Mesendoderm (in vitro differentiated cells): ENCODE results near the gene ZNF780A.
"Not testable (repeated sequence)": the region's sequence is repeated elsewhere in the genome, so short reads cannot be mapped to it uniquely, and the experiment has no call there.

ENCODE experiments used
- DNase-seq: peaks from one replicate; pipeline ENCODE4 v3.0.0; 2013
- H2AK5ac ChIP-seq: 2 replicates; pipeline ENCODE4 v1.6.1; 2013; ENCODE audit warnings: low read length, inconsistent platforms
- H2BK120ac ChIP-seq: 2 replicates; pipeline ENCODE4 v1.6.1; 2013; ENCODE audit warnings: low read depth, mild to moderate bottlenecking, low read length, moderate library complexity, mixed read lengths
- H2BK15ac ChIP-seq: replicated peaks from 2 replicates; pipeline ENCODE4 v1.6.1; 2013; ENCODE audit warnings: low read depth, mild to moderate bottlenecking, moderate library complexity
- H2BK5ac ChIP-seq: 2 replicates; pipeline ENCODE4 v1.6.1; 2013; ENCODE audit warnings: low read length, inconsistent platforms
- H3K18ac ChIP-seq: 2 replicates; pipeline ENCODE4 v1.6.1; 2013; ENCODE audit warnings: mild to moderate bottlenecking, low read length, mixed read lengths
- H3K23ac ChIP-seq: one replicate; pipeline ENCODE4 v1.6.1; 2013; ENCODE audit warnings: low read length
- H3K27ac ChIP-seq: 2 replicates; pipeline ENCODE4 v1.5.1; 2013; ENCODE audit warnings: low read depth, mild to moderate bottlenecking, inconsistent platforms, low read length, moderate library complexity
- H3K27me3 ChIP-seq: 2 replicates; pipeline ENCODE4 v1.6.1; 2013; ENCODE audit warnings: low read length, control low read depth, mild to moderate bottlenecking, inconsistent platforms; ENCODE audit not compliant: insufficient read depth, poor library complexity
- H3K36me3 ChIP-seq: 2 replicates; pipeline ENCODE4 v1.6.1; 2013; ENCODE audit warnings: low read length, inconsistent platforms; ENCODE audit not compliant: control insufficient read depth, insufficient read depth
- H3K4ac ChIP-seq: one replicate; pipeline ENCODE4 v1.6.1; 2013; ENCODE audit warnings: low read depth, mild to moderate bottlenecking, low read length, moderate library complexity
- H3K4me1 ChIP-seq: 2 replicates; pipeline ENCODE4 v1.6.1; 2013; ENCODE audit warnings: low read depth, low read length, inconsistent platforms; ENCODE audit not compliant: control insufficient read depth
- H3K4me2 ChIP-seq: 2 replicates; pipeline ENCODE4 v1.6.1; 2013; ENCODE audit warnings: low read length
- H3K4me3 ChIP-seq: 2 replicates; pipeline ENCODE4 v1.5.1; 2013; ENCODE audit warnings: mild to moderate bottlenecking, low read length
- H3K56ac ChIP-seq: one replicate; pipeline ENCODE4 v1.6.1; 2013; ENCODE audit warnings: low read length
- H3K79me1 ChIP-seq: 2 replicates; pipeline ENCODE4 v1.6.1; 2013; ENCODE audit warnings: low read length, inconsistent platforms
- H3K79me2 ChIP-seq: 2 replicates; pipeline ENCODE4 v1.6.1; 2013; ENCODE audit warnings: mild to moderate bottlenecking, low read length; ENCODE audit not compliant: control insufficient read depth, insufficient read depth
- H3K9ac ChIP-seq: 2 replicates; pipeline ENCODE4 v1.6.1; 2013; ENCODE audit warnings: low read length, inconsistent platforms
- H4K5ac ChIP-seq: one replicate; pipeline ENCODE4 v1.6.1; 2013; ENCODE audit warnings: low read length
- H4K8ac ChIP-seq: one replicate; pipeline ENCODE4 v1.6.1; 2013; ENCODE audit warnings: low read depth, mild to moderate bottlenecking, control low read depth, low read length, moderate library complexity
- WGBS: extraction: QIAGEN DNeasy Blood & Tissue Kit; methylation state at CpG from one replicate; pipeline ENCODE4 v1.1.7; 2013; ENCODE audit warnings: low lambda C conversion rate, missing lambda C conversion rate; ENCODE audit not compliant: insufficient coverage; ENCODE audit errors: extremely low coverage; 5-methylcytosine and 5-hydroxymethylcytosine counted together

ZNF780A gene

DNA sequence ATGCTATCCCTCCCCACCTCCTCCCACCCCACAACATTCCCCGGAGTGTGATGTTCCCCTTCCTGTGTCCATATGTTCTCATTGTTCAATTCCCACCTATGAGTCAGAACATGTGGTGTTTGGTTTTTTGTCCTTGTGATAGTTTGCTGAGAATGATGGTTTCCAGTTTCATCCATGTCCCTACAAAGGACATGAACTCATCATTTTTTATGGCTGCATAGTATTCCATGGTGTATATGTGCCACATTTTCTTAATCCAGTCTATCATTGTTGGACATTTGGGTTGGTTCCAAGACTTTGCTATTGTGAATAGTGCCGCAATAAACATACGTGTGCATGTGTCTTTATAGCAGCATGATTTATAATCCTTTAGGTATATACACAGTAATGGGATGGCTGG is 52.7 kb downstream of the ZNF780A start:
- H3K79me1 ChIP-seq, H3K9ac ChIP-seq, H2BK120ac ChIP-seq, H3K4ac ChIP-seq, H3K27me3 ChIP-seq, H3K4me3 ChIP-seq, H2BK15ac ChIP-seq, H2BK5ac ChIP-seq, H2AK5ac ChIP-seq, H3K18ac ChIP-seq, H3K23ac ChIP-seq, H3K36me3 ChIP-seq, H3K4me1 ChIP-seq, H4K8ac ChIP-seq, DNase-seq, H4K5ac ChIP-seq, H3K4me2 ChIP-seq, H3K27ac ChIP-seq, H3K79me2 ChIP-seq, H3K56ac ChIP-seq: not testable (repeated sequence)
- no CpG with 5 or more reads among the region's 3 CpGs for WGBS

DNA sequence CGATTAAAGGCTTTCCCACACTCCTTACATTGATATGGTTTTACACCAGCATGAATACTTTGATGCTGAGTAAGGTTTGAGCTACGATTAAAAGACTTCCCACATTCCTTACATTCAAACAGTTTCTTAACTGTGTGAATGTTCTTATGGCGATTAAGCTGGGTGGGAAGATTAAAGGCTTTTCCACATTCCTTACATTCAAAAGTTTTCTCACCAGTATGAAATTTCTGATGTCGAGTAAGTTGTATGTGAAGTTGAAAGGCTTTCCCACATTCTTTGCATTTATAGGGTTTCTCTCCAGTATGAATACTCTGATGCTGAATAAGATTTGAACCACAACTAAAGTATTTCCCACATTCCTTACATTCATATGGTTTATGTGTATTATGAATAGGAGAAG is 54.7 kb downstream of the ZNF780A start:
- Histone ChIP-seq H3K4me1 (no peaks in the 10 kb centered on the region), H3K79me2 (no peaks in the 10 kb centered on the region), H2BK5ac (no peak overlapping the region), H3K4me3 (no peak overlapping the region), H2BK15ac (no peak overlapping the region), H3K4me2 (no peak overlapping the region), H2AK5ac (no peak overlapping the region), H3K23ac (no peak overlapping the region), H3K56ac (no peak overlapping the region), H4K5ac (no peak overlapping the region), H3K9ac (no peak overlapping the region), H3K18ac (no peak overlapping the region), H4K8ac (no peak overlapping the region), H2BK120ac (no peak overlapping the region), H3K27ac (no peak overlapping the region), H3K36me3 (no peaks in the 10 kb centered on the region), H3K27me3 (no peaks in the 10 kb centered on the region), H3K4ac (no peak overlapping the region), H3K79me1 (no peaks in the 10 kb centered on the region)
- no CpG with 5 or more reads among the region's 4 CpGs for WGBS
- DNase-seq = peak; percentile 26

GRCh38 chr19:40033989-40034560 is 56.7 kb downstream of the ZNF780A start:
- Histone ChIP-seq H3K56ac (no peak overlapping the region), H3K4ac (no peak overlapping the region), H3K27me3 (no peaks in the 10 kb centered on the region), H3K27ac (no peak overlapping the region), H3K79me1 (no peaks in the 10 kb centered on the region), H2BK120ac (no peak overlapping the region), H3K9ac (no peak overlapping the region), H3K23ac (no peak overlapping the region), H3K4me3 (no peak overlapping the region), H2BK5ac (no peak overlapping the region), H3K79me2 (no peaks in the 10 kb centered on the region), H2BK15ac (no peak overlapping the region), H3K36me3 (no peaks in the 10 kb centered on the region), H4K5ac (no peak overlapping the region), H3K18ac (no peak overlapping the region), H3K4me2 (no peak overlapping the region), H2AK5ac (no peak overlapping the region), H4K8ac (no peak overlapping the region), H3K4me1 (no peaks in the 10 kb centered on the region)
- WGBS = no CpG with 5 or more reads among the region's 2 CpGs
- no peak for DNase-seq

- H4K5ac ChIP-seq = no peak overlapping the region
- H3K23ac ChIP-seq = no peak overlapping the region
- H3K18ac ChIP-seq = no peak overlapping the region
- no peak overlapping the region for H2BK15ac ChIP-seq
- H2BK5ac ChIP-seq = no peak overlapping the region
- H2AK5ac ChIP-seq = no peak overlapping the region
- no peaks in the 10 kb centered on the region for H3K27me3 ChIP-seq
- H3K4ac ChIP-seq = no peak overlapping the region
- no peak overlapping the region for H4K8ac ChIP-seq
- H3K79me1 ChIP-seq = no peaks in the 10 kb centered on the region
- no peak for DNase-seq
- no peaks in the 10 kb centered on the region for H3K36me3 ChIP-seq
- H3K79me2 ChIP-seq = no peaks in the 10 kb centered on the region
- H3K4me1 ChIP-seq = no peaks in the 10 kb centered on the region
- H3K9ac ChIP-seq = no peak overlapping the region
- no peak overlapping the region for H3K27ac ChIP-seq
- H2BK120ac ChIP-seq = no peak overlapping the region
- no peak overlapping the region for H3K4me2 ChIP-seq
- no peak overlapping the region for H3K56ac ChIP-seq
- WGBS = no CpG with 5 or more reads among the region's 5 CpGs
- H3K4me3 ChIP-seq = no peak overlapping the region
Measured at GRCh38 chr19:40026597-40026970, 64.2 kb downstream of the ZNF780A start.

- Histone ChIP-seq H2BK15ac (no peak overlapping the region), H3K27me3 (no peaks in the 10 kb centered on the region), H3K23ac (no peak overlapping the region), H2AK5ac (no peak overlapping the region), H3K4me2 (no peak overlapping the region), H4K8ac (no peak overlapping the region), H3K4me3 (no peak overlapping the region), H4K5ac (no peak overlapping the region), H2BK120ac (no peak overlapping the region), H3K9ac (no peak overlapping the region), H3K27ac (no peak overlapping the region), H3K36me3 (no peaks in the 10 kb centered on the region), H3K18ac (no peak overlapping the region), H2BK5ac (no peak overlapping the region), H3K79me2 (no peaks in the 10 kb centered on the region), H3K79me1 (no peaks in the 10 kb centered on the region), H3K56ac (no peak overlapping the region), H3K4me1 (no peaks in the 10 kb centered on the region), H3K4ac (no peak overlapping the region)
- WGBS = no CpG with 5 or more reads among the region's 4 CpGs
- DNase-seq = no peak
Measured at GRCh38 chr19:40025938-40026596, 64.7 kb downstream of the ZNF780A start.

DNA sequence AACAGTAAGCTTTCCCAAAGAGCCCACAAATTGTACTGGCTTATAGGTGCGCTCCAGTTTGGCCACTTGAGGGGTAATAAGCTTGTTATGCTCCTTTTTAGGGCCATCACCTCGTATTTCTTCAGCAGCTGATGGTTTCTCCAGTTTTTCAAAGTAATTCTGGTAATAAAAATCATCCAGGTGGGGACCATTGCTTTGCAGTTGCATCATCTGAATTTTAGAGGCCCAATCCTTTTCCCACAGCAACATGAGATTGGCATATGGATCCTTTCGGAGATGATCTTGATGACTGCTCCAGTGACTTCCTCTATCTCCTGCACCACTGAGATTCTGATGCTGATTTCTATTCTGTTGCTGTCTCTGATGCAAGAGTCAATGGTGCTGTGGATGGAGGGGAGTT is 66.8 kb downstream of the ZNF780A start:
- Histone ChIP-seq H3K79me1 (no peaks in the 10 kb centered on the region), H3K18ac (no peak overlapping the region), H3K27ac (no peak overlapping the region), H2BK5ac (no peak overlapping the region), H3K4ac (no peak overlapping the region), H3K4me1 (no peaks in the 10 kb centered on the region), H2BK120ac (no peak overlapping the region), H3K56ac (no peak overlapping the region), H3K4me3 (no peak overlapping the region), H4K5ac (no peak overlapping the region), H3K79me2 (no peaks in the 10 kb centered on the region), H2AK5ac (no peak overlapping the region), H3K36me3 (no peaks in the 10 kb centered on the region), H3K4me2 (no peak overlapping the region), H3K9ac (no peak overlapping the region), H2BK15ac (no peak overlapping the region), H4K8ac (no peak overlapping the region), H3K23ac (no peak overlapping the region), H3K27me3 (no peaks in the 10 kb centered on the region)
- no CpG with 5 or more reads among the region's 3 CpGs for WGBS
- DNase-seq = no peak
